ENCODE measurements around the gene ECI2.

The ECI2 gene

GRCh38 chr6:4130357-4130987, 4.9 kb downstream of the ECI2 start:
- no peak overlapping the region for H3K4me3 ChIP-seq (ENCODE audit: low read length)
- TF ChIP-seq CTCF (IDR thresholded peaks at IDR 0.05; ENCODE audit: insufficient read depth, low read depth, low read length, missing control alignments): no peak
- no peak for DNase-seq (ENCODE audit: low read depth)

- TF ChIP-seq CTCF (IDR thresholded peaks at IDR 0.05; ENCODE audit: insufficient read depth, low read depth, low read length, missing control alignments): no peak
- no peak overlapping the region for H3K4me3 ChIP-seq (ENCODE audit: low read length)
These were observed 5.9 kb downstream of the ECI2 start for GRCh38 chr6:4129446-4129845.

DNA sequence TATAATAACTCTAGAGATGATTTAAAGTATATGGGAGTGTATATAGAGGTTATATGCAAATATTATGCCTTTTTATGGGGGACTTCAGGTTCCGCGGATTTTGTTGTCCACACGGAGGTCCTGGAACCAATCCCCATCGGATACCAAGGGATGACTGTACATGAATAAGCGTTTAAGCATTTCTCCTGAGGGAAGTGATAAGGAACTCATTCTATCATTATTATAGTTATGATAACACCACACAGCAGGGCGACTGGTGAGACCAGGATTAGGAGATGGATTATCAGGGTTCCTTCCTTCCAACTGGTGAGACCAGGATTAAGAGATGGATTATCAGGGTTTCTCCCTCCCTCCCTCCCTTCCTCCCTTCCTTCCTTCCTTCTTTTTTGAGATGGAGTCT, 6.6 kb downstream of the ECI2 start:
- no peak for DNase-seq (ENCODE audit: low read depth)
- no peak for TF ChIP-seq CTCF (IDR thresholded peaks at IDR 0.05; ENCODE audit: insufficient read depth, low read depth, low read length, missing control alignments)
- H3K4me3 ChIP-seq (ENCODE audit: low read length): no peak overlapping the region

More at GRCh38 chr6:4129446-4129845, 5.9 kb downstream of the ECI2 start:
- DNase-seq (ENCODE audit: low read depth): no peak

GRCh38 chr6:4128072-4128471, 7.3 kb downstream of the ECI2 start:
- no peak overlapping the region for H3K4me3 ChIP-seq (ENCODE audit: low read length)
- DNase-seq (ENCODE audit: low read depth): no peak
- TF ChIP-seq CTCF (IDR thresholded peaks at IDR 0.05; ENCODE audit: insufficient read depth, low read depth, low read length, missing control alignments): no peak

- DNase-seq (ENCODE audit: low read depth): peak; percentile 76
- TF ChIP-seq CTCF (IDR thresholded peaks at IDR 0.05; ENCODE audit: insufficient read depth, low read depth, low read length, missing control alignments): no peak
These were observed 9.2 kb downstream of the ECI2 start for GRCh38 chr6:4125933-4126864.

GRCh38 chr6:4125500-4125899, 9.9 kb downstream of the ECI2 start:
- no peak for DNase-seq (ENCODE audit: low read depth)
- no peak overlapping the region for H3K4me3 ChIP-seq (ENCODE audit: low read length)
- TF ChIP-seq CTCF (IDR thresholded peaks at IDR 0.05; ENCODE audit: insufficient read depth, low read depth, low read length, missing control alignments): no peak

More at GRCh38 chr6:4125933-4126864, 9.2 kb downstream of the ECI2 start:
- H3K4me3 ChIP-seq (ENCODE audit: low read length): no peak overlapping the region

All from epithelial cell of esophagus (primary cell).